ENCODE data around the gene MEIS2. TPM values are rescaled to one million over a fixed set of nuclear protein-coding genes. Genes with fewer than 3 reads are reported as not detected.

The MEIS2 gene
- total RNA-seq, 1 donor: 17.7 TPM

DNA sequence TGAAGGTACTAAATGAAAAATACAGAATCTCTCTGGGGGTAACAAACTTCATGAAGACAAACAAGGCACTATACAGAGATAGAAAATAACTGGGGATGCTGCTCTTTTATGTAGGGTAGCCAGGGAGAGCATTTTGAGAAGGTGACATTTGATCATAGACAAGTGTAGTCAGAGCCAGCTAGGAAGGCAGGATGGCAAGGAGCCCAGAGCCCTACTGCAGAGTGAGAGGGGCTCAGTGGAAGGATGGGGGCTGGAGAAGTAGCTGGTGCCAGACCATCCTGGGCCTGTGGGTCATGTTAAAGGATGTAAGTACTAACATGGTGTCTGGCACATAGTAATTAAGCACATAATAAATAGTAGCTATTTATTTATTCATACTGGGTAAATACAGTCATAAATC is 133.6 kb downstream of the MEIS2 start:
- H3K4me3 ChIP-seq (ENCODE audit: insufficient read depth, low read length): no peak overlapping the region
- no peak for DNase-seq (ENCODE audit: insufficient read length, low spot score, missing footprints)
- no peaks in the 10 kb centered on the region for H3K27me3 ChIP-seq (ENCODE audit: insufficient read depth, low read length)
- H3K27ac ChIP-seq (ENCODE audit: low read depth, low read length): no peak overlapping the region
- H3K36me3 ChIP-seq (ENCODE audit: insufficient read depth, low read length): no peaks in the 10 kb centered on the region
- H3K79me2 ChIP-seq (ENCODE audit: insufficient read depth, low read length): no peaks in the 10 kb centered on the region
- H2AFZ ChIP-seq (ENCODE audit: low read length): no peak overlapping the region
- no peaks in the 10 kb centered on the region for H3K9me3 ChIP-seq (ENCODE audit: low read depth, low read length)
- no peaks in the 10 kb centered on the region for H3K4me1 ChIP-seq (ENCODE audit: insufficient read depth, low read length)
- TF ChIP-seq CTCF (IDR thresholded peaks at IDR 0.05; ENCODE audit: extremely low read depth, low read depth, low read length): no peak
- H3K4me2 ChIP-seq (ENCODE audit: insufficient read depth, low read length): no peak overlapping the region
- no peaks in the 10 kb centered on the region for H4K20me1 ChIP-seq (ENCODE audit: insufficient read depth, low read length)

GRCh38 chr15:36965570-36966342 is 134.6 kb downstream of the MEIS2 start:
- Histone ChIP-seq H3K4me2 (ENCODE audit: insufficient read depth, low read length) (no peak overlapping the region), H3K79me2 (ENCODE audit: insufficient read depth, low read length) (no peaks in the 10 kb centered on the region), H3K4me3 (ENCODE audit: insufficient read depth, low read length) (no peak overlapping the region), H3K27ac (ENCODE audit: low read depth, low read length) (no peak overlapping the region), H3K36me3 (ENCODE audit: insufficient read depth, low read length) (no peaks in the 10 kb centered on the region), H3K9me3 (ENCODE audit: low read depth, low read length) (no peaks in the 10 kb centered on the region), H3K4me1 (ENCODE audit: insufficient read depth, low read length) (no peaks in the 10 kb centered on the region), H4K20me1 (ENCODE audit: insufficient read depth, low read length) (no peaks in the 10 kb centered on the region), H3K27me3 (ENCODE audit: insufficient read depth, low read length) (no peaks in the 10 kb centered on the region), H2AFZ (ENCODE audit: low read length) (no peak overlapping the region)
- no peak for DNase-seq (ENCODE audit: insufficient read length, low spot score, missing footprints)
- TF ChIP-seq CTCF (IDR thresholded peaks at IDR 0.05; ENCODE audit: extremely low read depth, low read depth, low read length): no peak

DNA sequence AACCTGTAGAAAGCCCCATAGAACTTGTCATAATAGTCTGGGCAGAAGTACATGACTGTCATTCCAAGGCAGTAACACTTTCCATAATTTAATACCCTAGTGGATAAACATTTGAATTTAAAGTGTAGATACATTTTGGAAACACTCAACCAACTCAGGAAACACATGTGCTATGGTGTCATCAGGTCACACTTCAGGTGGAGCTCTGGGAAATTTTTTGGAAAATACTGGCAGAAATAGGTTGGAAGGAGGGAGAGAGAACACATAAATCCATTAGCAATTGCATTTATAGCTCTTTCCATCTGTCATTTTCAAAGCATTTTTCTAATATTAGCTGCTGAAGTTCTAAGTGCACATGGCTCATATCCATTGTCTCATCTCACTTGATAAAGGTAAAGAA is 135.7 kb downstream of the MEIS2 start:
- H4K20me1 ChIP-seq (ENCODE audit: insufficient read depth, low read length): no peaks in the 10 kb centered on the region
- no peaks in the 10 kb centered on the region for H3K36me3 ChIP-seq (ENCODE audit: insufficient read depth, low read length)
- DNase-seq (ENCODE audit: insufficient read length, low spot score, missing footprints): no peak
- H3K4me2 ChIP-seq (ENCODE audit: insufficient read depth, low read length): no peak overlapping the region
- H3K27me3 ChIP-seq (ENCODE audit: insufficient read depth, low read length): no peaks in the 10 kb centered on the region
- H3K27ac ChIP-seq (ENCODE audit: low read depth, low read length): no peak overlapping the region
- no peak for TF ChIP-seq CTCF (IDR thresholded peaks at IDR 0.05; ENCODE audit: extremely low read depth, low read depth, low read length)
- H3K9me3 ChIP-seq (ENCODE audit: low read depth, low read length): no peaks in the 10 kb centered on the region
- H3K4me3 ChIP-seq (ENCODE audit: insufficient read depth, low read length): no peak overlapping the region
- no peaks in the 10 kb centered on the region for H3K4me1 ChIP-seq (ENCODE audit: insufficient read depth, low read length)
- H3K79me2 ChIP-seq (ENCODE audit: insufficient read depth, low read length): no peaks in the 10 kb centered on the region
- no peak overlapping the region for H2AFZ ChIP-seq (ENCODE audit: low read length)

GRCh38 chr15:36961956-36962355 is 138.4 kb downstream of the MEIS2 start:
- no peak for DNase-seq (ENCODE audit: insufficient read length, low spot score, missing footprints)
- Histone ChIP-seq H3K79me2 (ENCODE audit: insufficient read depth, low read length) (no peaks in the 10 kb centered on the region), H3K27me3 (ENCODE audit: insufficient read depth, low read length) (no peaks in the 10 kb centered on the region), H2AFZ (ENCODE audit: low read length) (no peak overlapping the region), H3K4me1 (ENCODE audit: insufficient read depth, low read length) (no peaks in the 10 kb centered on the region), H4K20me1 (ENCODE audit: insufficient read depth, low read length) (no peaks in the 10 kb centered on the region), H3K9me3 (ENCODE audit: low read depth, low read length) (no peaks in the 10 kb centered on the region), H3K4me2 (ENCODE audit: insufficient read depth, low read length) (no peak overlapping the region), H3K4me3 (ENCODE audit: insufficient read depth, low read length) (no peak overlapping the region), H3K27ac (ENCODE audit: low read depth, low read length) (no peak overlapping the region), H3K36me3 (ENCODE audit: insufficient read depth, low read length) (no peaks in the 10 kb centered on the region)
- TF ChIP-seq CTCF (IDR thresholded peaks at IDR 0.05; ENCODE audit: extremely low read depth, low read depth, low read length): no peak
